HepG2 (cell line): ENCODE data around the gene PCCB. TPM values are rescaled to one million over a fixed set of nuclear protein-coding genes. Genes with fewer than 3 reads are reported as not detected.

ENCODE experiments used
- CEBPB ChIP-seq: IDR thresholded peaks from 2 replicates; pipeline ENCODE4 v1.6.1; 2011; ENCODE audit warnings: low read depth, low read length, improper control_type of control experiment, borderline replicate concordance
- EP300 ChIP-seq, 3 experiments: sonication (generic) in 1 of 3; formaldehyde crosslinking in 1 of 3; IDR thresholded peaks; 2 replicates each; pipeline versions ENCODE4 v1.5.1 to v1.6.1; 2011 to 2020; ENCODE audit warnings: low read depth in 2 of 3, low read length in 2 of 3, borderline replicate concordance in 1 of 3, improper control_type of control experiment in 1 of 3, mild to moderate bottlenecking in 1 of 3, missing genetic modification reagents in 1 of 3, moderate library complexity in 1 of 3
- KDM4B ChIP-seq: sonication (generic); formaldehyde crosslinking; IDR thresholded peaks from 2 replicates; pipeline ENCODE4 v1.4.0; 2020; ENCODE audit warnings: missing genetic modification reagents
- PITX1 ChIP-seq: sonication (generic); formaldehyde crosslinking; IDR thresholded peaks from 2 replicates; pipeline ENCODE4 v1.5.1; 2020; ENCODE audit warnings: mild to moderate bottlenecking, missing genetic modification reagents
- RBFOX2 ChIP-seq: fragments of 200-400 bp; formaldehyde crosslinking; IDR thresholded peaks from 2 replicates; pipeline ENCODE4 v1.6.1; 2017; ENCODE audit warnings: low read depth, mild to moderate bottlenecking, low read length
- RORA ChIP-seq: sonication (generic); formaldehyde crosslinking; IDR thresholded peaks from 2 replicates; pipeline ENCODE4 v1.5.0; 2020; ENCODE audit warnings: mild to moderate bottlenecking, missing genetic modification reagents, moderate library complexity
- SMAD9 ChIP-seq: sonication (generic); formaldehyde crosslinking; IDR thresholded peaks from 2 replicates; pipeline ENCODE4 v1.5.1; 2020; ENCODE audit warnings: mild to moderate bottlenecking, missing genetic modification reagents
- ZNF543 ChIP-seq: sonication (generic); formaldehyde crosslinking; IDR thresholded peaks from 2 replicates; pipeline ENCODE4 v1.4.0; 2020; ENCODE audit warnings: mild to moderate bottlenecking, missing genetic modification reagents
- ZNF567 ChIP-seq: sonication (generic); formaldehyde crosslinking; IDR thresholded peaks from 2 replicates; pipeline ENCODE4 v1.8.1; 2023; ENCODE audit warnings: mild to moderate bottlenecking, missing genetic modification reagents, borderline replicate concordance
- ZNF83 ChIP-seq: sonication (generic); formaldehyde crosslinking; IDR thresholded peaks from 2 replicates; pipeline ENCODE4 v1.4.0; 2020; ENCODE audit warnings: missing genetic modification reagents, mild to moderate bottlenecking, borderline replicate concordance
- polyA plus RNA-seq, 8 experiments: library from polyadenylated mRNA; depleted of rRNA in 3 of 8; stranded (reverse) in 7 of 8; unstranded in 1 of 8; fragments of >200 nt; fragmentation: Illumina TruSeq in 4 of 8; extraction: Trizol in 4 of 8; gene quantifications; 2 replicates each; pipeline versions ENCODE4 v1.2.1 to v1.2.3, GENCODE V29; 2011 to 2016; ENCODE audit warnings: low read depth in 4 of 8, missing spikeins in 1 of 8, mixed read lengths in 1 of 8; ENCODE audit not compliant: insufficient read depth in 1 of 8
- total RNA-seq, 5 experiments: library from RNA; depleted of rRNA; stranded (reverse); fragments of >200 nt; fragmentation: Illumina TruSeq; extraction: Trizol; gene quantifications; 2 replicates each; pipeline ENCODE4 v1.2.3, GENCODE V29; 2016; ENCODE audit warnings: low read depth in 1 of 5
- TF ChIP-seq, protein P1 (sequence below): sonication (generic); formaldehyde crosslinking; IDR thresholded peaks from 2 replicates; pipeline ENCODE4 v1.8.1; 2023; ENCODE audit warnings: mild to moderate bottlenecking, moderate library complexity, missing genetic modification reagents
- TF ChIP-seq, protein P2 (sequence below): sonication (generic); formaldehyde crosslinking; IDR thresholded peaks from 2 replicates; pipeline ENCODE4 v1.4.0; 2020; ENCODE audit warnings: missing genetic modification reagents, mild to moderate bottlenecking, borderline replicate concordance
- TF ChIP-seq, protein P3 (sequence below): sonication (generic); formaldehyde crosslinking; IDR thresholded peaks from 2 replicates; pipeline ENCODE4 v1.4.0; 2020; ENCODE audit warnings: missing genetic modification reagents, borderline replicate concordance
- TF ChIP-seq, protein P4 (sequence below): IDR thresholded peaks from 2 replicates; pipeline ENCODE4 v1.6.1; 2016
- TF ChIP-seq, protein P5 (sequence below): sonication (generic); formaldehyde crosslinking; IDR thresholded peaks from 2 replicates; pipeline ENCODE4 v1.4.0; 2020; ENCODE audit warnings: missing genetic modification reagents, borderline replicate concordance
- TF ChIP-seq, protein P6 (sequence below): sonication (generic); formaldehyde crosslinking; IDR thresholded peaks from 2 replicates; pipeline ENCODE4 v1.4.0; 2020; ENCODE audit warnings: missing genetic modification reagents

PCCB gene
- total and polyA plus RNA-seq, 2 of the 13 experiments (the other 11 are each of a cell fraction or from before 2014, with no cell fraction given): 84.1 to 88.7 TPM

DNA sequence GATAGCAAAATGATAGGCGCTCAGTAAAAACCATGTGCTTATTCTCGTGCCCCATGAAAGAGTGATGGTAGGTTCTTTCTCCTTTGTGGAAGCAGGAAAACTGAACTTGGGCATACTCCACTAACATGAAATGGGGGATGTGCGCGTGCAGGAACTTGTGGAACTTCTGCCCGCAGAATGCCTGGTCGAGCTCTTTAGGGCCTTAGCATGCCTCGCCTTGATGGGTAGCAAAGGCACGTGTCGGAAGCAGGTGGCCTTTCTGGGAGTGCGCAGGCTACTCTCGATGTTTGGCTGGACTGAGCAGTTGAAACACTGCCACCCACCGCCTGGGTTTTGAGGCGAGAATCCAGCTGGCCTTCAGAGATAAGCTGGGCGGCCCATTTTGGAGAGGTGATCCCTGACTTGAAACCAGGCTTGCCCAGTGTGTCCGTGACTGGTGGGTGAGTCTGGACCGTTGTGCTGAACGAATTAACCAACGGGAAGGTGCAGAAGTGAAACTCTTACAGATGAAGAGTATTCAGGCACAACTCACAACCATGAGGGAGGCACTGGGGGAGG lies 842 bp downstream of the PCCB start (continued):
- TF ChIP-seq, protein P1, sequence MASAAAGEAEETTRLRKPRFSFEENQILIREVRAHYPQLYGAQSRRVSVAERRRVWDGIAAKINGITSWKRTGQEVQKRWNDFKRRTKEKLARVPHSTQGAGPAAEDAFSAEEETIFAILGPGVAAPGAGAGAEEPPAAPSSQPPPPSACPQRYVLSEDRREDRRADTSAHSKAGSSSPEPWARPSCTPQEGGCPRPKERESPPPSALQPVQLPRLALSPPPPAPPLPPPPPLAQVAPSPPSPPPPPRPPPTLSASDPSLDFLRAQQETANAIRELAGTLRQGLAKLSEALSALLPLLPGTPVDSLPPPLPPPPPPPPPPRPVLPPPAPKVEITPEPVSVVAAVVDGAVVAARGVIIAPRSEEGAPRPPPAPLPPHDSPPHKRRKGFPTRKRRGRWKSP (CRISPR knock-in tag): peak; percentile 90
- TF ChIP-seq, protein P2, sequence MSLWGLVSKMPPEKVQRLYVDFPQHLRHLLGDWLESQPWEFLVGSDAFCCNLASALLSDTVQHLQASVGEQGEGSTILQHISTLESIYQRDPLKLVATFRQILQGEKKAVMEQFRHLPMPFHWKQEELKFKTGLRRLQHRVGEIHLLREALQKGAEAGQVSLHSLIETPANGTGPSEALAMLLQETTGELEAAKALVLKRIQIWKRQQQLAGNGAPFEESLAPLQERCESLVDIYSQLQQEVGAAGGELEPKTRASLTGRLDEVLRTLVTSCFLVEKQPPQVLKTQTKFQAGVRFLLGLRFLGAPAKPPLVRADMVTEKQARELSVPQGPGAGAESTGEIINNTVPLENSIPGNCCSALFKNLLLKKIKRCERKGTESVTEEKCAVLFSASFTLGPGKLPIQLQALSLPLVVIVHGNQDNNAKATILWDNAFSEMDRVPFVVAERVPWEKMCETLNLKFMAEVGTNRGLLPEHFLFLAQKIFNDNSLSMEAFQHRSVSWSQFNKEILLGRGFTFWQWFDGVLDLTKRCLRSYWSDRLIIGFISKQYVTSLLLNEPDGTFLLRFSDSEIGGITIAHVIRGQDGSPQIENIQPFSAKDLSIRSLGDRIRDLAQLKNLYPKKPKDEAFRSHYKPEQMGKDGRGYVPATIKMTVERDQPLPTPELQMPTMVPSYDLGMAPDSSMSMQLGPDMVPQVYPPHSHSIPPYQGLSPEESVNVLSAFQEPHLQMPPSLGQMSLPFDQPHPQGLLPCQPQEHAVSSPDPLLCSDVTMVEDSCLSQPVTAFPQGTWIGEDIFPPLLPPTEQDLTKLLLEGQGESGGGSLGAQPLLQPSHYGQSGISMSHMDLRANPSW (CRISPR knock-in tag): 0 out of 2 replicates have a peak, but pooled peaks have one; percentile 25
- no peak for TF ChIP-seq CEBPB
- TF ChIP-seq RBFOX2: no peak
- TF ChIP-seq SMAD9: no peak
- TF ChIP-seq, protein P3, sequence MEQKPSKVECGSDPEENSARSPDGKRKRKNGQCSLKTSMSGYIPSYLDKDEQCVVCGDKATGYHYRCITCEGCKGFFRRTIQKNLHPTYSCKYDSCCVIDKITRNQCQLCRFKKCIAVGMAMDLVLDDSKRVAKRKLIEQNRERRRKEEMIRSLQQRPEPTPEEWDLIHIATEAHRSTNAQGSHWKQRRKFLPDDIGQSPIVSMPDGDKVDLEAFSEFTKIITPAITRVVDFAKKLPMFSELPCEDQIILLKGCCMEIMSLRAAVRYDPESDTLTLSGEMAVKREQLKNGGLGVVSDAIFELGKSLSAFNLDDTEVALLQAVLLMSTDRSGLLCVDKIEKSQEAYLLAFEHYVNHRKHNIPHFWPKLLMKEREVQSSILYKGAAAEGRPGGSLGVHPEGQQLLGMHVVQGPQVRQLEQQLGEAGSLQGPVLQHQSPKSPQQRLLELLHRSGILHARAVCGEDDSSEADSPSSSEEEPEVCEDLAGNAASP (CRISPR knock-in tag): no peak; the same call in 1 of the 2 replicates
- TF ChIP-seq RORA (CRISPR knock-in tag): no peak
- no peak for TF ChIP-seq ZNF567
- TF ChIP-seq, protein P4, sequence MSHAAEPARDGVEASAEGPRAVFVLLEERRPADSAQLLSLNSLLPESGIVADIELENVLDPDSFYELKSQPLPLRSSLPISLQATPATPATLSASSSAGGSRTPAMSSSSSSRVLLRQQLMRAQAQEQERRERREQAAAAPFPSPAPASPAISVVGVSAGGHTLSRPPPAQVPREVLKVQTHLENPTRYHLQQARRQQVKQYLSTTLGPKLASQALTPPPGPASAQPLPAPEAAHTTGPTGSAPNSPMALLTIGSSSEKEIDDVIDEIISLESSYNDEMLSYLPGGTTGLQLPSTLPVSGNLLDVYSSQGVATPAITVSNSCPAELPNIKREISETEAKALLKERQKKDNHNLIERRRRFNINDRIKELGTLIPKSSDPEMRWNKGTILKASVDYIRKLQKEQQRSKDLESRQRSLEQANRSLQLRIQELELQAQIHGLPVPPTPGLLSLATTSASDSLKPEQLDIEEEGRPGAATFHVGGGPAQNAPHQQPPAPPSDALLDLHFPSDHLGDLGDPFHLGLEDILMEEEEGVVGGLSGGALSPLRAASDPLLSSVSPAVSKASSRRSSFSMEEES (CRISPR knock-in tag): peak; percentile 56; the same call in 1 of the 2 replicates
- no peak for TF ChIP-seq EP300 (IDR thresholded peaks at IDR 0.05; ENCODE audit: low read depth in 2 of 2, low read length in 2 of 2)
- no peak for TF ChIP-seq EP300 (CRISPR knock-in tag; IDR thresholded peaks at IDR 0.05; ENCODE audit: borderline replicate concordance)
- peak; percentile 69; the same call in 1 of the 2 replicates for TF ChIP-seq ZNF83 (CRISPR knock-in tag)
- TF ChIP-seq, protein P5, sequence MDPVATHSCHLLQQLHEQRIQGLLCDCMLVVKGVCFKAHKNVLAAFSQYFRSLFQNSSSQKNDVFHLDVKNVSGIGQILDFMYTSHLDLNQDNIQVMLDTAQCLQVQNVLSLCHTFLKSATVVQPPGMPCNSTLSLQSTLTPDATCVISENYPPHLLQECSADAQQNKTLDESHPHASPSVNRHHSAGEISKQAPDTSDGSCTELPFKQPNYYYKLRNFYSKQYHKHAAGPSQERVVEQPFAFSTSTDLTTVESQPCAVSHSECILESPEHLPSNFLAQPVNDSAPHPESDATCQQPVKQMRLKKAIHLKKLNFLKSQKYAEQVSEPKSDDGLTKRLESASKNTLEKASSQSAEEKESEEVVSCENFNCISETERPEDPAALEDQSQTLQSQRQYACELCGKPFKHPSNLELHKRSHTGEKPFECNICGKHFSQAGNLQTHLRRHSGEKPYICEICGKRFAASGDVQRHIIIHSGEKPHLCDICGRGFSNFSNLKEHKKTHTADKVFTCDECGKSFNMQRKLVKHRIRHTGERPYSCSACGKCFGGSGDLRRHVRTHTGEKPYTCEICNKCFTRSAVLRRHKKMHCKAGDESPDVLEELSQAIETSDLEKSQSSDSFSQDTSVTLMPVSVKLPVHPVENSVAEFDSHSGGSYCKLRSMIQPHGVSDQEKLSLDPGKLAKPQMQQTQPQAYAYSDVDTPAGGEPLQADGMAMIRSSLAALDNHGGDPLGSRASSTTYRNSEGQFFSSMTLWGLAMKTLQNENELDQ (CRISPR knock-in tag): no peak
- peak; percentile 68 for TF ChIP-seq ZNF543 (CRISPR knock-in tag)
- TF ChIP-seq KDM4B: peak; percentile 36; the same call in 1 of the 2 replicates
- peak; percentile 74; the same call in 1 of the 2 replicates for TF ChIP-seq PITX1 (CRISPR knock-in tag)
- TF ChIP-seq, protein P6, sequence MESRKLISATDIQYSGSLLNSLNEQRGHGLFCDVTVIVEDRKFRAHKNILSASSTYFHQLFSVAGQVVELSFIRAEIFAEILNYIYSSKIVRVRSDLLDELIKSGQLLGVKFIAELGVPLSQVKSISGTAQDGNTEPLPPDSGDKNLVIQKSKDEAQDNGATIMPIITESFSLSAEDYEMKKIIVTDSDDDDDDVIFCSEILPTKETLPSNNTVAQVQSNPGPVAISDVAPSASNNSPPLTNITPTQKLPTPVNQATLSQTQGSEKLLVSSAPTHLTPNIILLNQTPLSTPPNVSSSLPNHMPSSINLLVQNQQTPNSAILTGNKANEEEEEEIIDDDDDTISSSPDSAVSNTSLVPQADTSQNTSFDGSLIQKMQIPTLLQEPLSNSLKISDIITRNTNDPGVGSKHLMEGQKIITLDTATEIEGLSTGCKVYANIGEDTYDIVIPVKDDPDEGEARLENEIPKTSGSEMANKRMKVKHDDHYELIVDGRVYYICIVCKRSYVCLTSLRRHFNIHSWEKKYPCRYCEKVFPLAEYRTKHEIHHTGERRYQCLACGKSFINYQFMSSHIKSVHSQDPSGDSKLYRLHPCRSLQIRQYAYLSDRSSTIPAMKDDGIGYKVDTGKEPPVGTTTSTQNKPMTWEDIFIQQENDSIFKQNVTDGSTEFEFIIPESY: 0 out of 2 replicates have a peak, but pooled peaks have one; percentile 45
